ENCODE results near the gene TRMT6. TPM values are rescaled to one million over a fixed set of nuclear protein-coding genes. Genes with fewer than 3 reads are reported as not detected.

Gene TRMT6
- total RNA-seq, 2 donors from 2014 or later, result 7.5 to 10.9 TPM

GRCh38 chr20:5977223-5977622, 26.9 kb upstream of the TRMT6 start:
- intact Hi-C loops (cut with DNase I), result no loop called here
- Histone ChIP-seq H3K27me3 (no peaks in the 10 kb centered on the region), H3K4me3 (no peak overlapping the region), H3K36me3 (no peaks in the 10 kb centered on the region), H3K9ac (ENCODE audit: low read depth in 2 of 2, low read length in 2 of 2) (no peak overlapping the region), H3K27ac (no peak overlapping the region), H3K9me3 (no peaks in the 10 kb centered on the region), H3K4me1 (no peaks in the 10 kb centered on the region)
- no peak for DNase-seq
- no peak for TF ChIP-seq CTCF (IDR thresholded peaks at IDR 0.05)

- Histone ChIP-seq H3K4me3 (no peak overlapping the region), H3K9me3 (no peaks in the 10 kb centered on the region), H3K27ac (no peak overlapping the region), H3K36me3 (no peaks in the 10 kb centered on the region), H3K27me3 (no peaks in the 10 kb centered on the region), H3K9ac (ENCODE audit: low read depth in 2 of 2, low read length in 2 of 2) (no peak overlapping the region), H3K4me1 (no peaks in the 10 kb centered on the region)
- no peak for DNase-seq
- intact Hi-C loops (cut with DNase I), result no loop called here
- no peak for TF ChIP-seq CTCF (IDR thresholded peaks at IDR 0.05)
These were observed 25.4 kb upstream of the TRMT6 start for GRCh38 chr20:5975778-5976177.

- intact Hi-C loops (cut with DNase I), result no loop called here
- no peaks in the 10 kb centered on the region for H3K4me1 ChIP-seq
- H3K27ac ChIP-seq, result no peak overlapping the region
- no peak overlapping the region for H3K9ac ChIP-seq (ENCODE audit: low read depth in 2 of 2, low read length in 2 of 2)
- no peak for DNase-seq
- no peak for TF ChIP-seq CTCF (IDR thresholded peaks at IDR 0.05)
- no peaks in the 10 kb centered on the region for H3K9me3 ChIP-seq
- no peaks in the 10 kb centered on the region for H3K36me3 ChIP-seq
- H3K27me3 ChIP-seq, result no peaks in the 10 kb centered on the region
- no peak overlapping the region for H3K4me3 ChIP-seq
These were observed 24.2 kb upstream of the TRMT6 start for GRCh38 chr20:5974531-5974930.

DNA sequence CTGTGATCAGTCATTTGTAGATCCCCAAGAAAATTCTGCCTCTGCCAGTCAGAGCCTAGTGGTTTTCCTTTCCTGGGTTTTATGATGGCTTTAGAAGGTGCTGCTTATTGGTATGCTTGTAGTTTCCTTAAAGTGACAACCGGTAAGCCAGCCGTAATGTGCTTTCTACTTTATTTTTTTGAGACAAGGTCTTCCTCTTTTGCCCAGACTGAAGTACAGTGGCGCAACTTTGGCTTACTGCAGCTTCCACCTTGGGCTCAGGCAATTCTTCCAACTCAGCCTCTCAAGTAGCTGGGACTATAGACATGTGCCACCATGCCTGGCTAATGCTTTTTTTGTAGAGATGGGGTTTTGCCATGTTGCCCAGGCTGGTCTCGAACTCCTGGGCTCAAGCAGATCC, 23.6 kb upstream of the TRMT6 start:
- Histone ChIP-seq H3K36me3 (no peaks in the 10 kb centered on the region), H3K4me1 (no peaks in the 10 kb centered on the region), H3K27ac (no peak overlapping the region), H3K27me3 (no peaks in the 10 kb centered on the region), H3K9me3 (no peaks in the 10 kb centered on the region), H3K9ac (ENCODE audit: low read depth in 2 of 2, low read length in 2 of 2) (no peak overlapping the region), H3K4me3 (no peak overlapping the region)
- intact Hi-C loops (cut with DNase I), result no loop called here
- no peak for DNase-seq
- no peak for TF ChIP-seq CTCF (IDR thresholded peaks at IDR 0.05)

GRCh38 chr20:5973172-5973571, 22.8 kb upstream of the TRMT6 start:
- DNase-seq, result no peak
- H3K4me1 ChIP-seq, result no peaks in the 10 kb centered on the region
- H3K36me3 ChIP-seq, result no peaks in the 10 kb centered on the region
- no peak overlapping the region for H3K27ac ChIP-seq
- no peak for TF ChIP-seq CTCF (IDR thresholded peaks at IDR 0.05)
- H3K27me3 ChIP-seq, result no peaks in the 10 kb centered on the region
- no peak overlapping the region for H3K9ac ChIP-seq (ENCODE audit: low read depth in 2 of 2, low read length in 2 of 2)
- intact Hi-C loops (cut with DNase I), result no loop called here
- no peaks in the 10 kb centered on the region for H3K9me3 ChIP-seq
- H3K4me3 ChIP-seq, result no peak overlapping the region

- Histone ChIP-seq H3K9ac (ENCODE audit: low read depth in 2 of 2, low read length in 2 of 2) (no peak overlapping the region), H3K27ac (no peak overlapping the region), H3K4me3 (no peak overlapping the region), H3K9me3 (no peaks in the 10 kb centered on the region), H3K36me3 (no peaks in the 10 kb centered on the region), H3K4me1 (no peaks in the 10 kb centered on the region), H3K27me3 (no peaks in the 10 kb centered on the region)
- no peak for DNase-seq
- intact Hi-C loops (cut with DNase I), result no loop called here
- no peak for TF ChIP-seq CTCF (IDR thresholded peaks at IDR 0.05)
These were observed 20.9 kb upstream of the TRMT6 start for GRCh38 chr20:5971203-5971602.
